T-helper 2 cell treated with Interferon-gamma antibody and Interleukin-4, amounts not matched to agents 100 ng/mL and 5 ng/mL, for 36 hours (primary cell): ENCODE results near the gene CBX6. TPM values are rescaled to one million over a fixed set of nuclear protein-coding genes. Genes with fewer than 3 reads are reported as not detected.

ENCODE experiments used
- intact Hi-C: fragments of 100-400 bp; cut with micrococcal nuclease; formaldehyde crosslinking; loops from one replicate; pipeline ENCODE4 v1.15.1; 2023
- total RNA-seq: library from RNA; stranded (reverse); gene quantifications from 2 replicates; pipeline ENCODE4 v1.2.3, GENCODE V29; 2022

CBX6 gene
- total RNA-seq, 1 donor from 2014 or later, result 67.9 TPM

DNA sequence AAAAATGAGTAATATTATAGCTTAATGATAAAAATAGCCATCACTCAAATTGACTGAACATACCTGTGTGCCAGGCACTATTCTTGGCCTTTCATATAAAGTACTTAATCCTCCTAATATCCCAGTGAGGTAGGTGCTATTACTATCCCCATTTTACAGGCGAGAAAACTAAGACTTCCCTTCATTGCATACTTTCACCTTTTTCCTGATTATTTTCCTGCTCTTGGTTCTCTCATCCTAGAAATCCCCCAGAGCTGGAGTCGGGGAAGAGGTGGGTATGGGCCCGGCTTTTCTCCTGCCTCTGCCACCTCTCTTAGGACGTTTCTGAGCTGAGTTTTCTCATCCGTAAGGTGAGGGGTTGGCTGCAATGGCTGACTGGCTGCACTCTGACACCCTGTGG lies 30.4 kb downstream of the CBX6 start:
- intact Hi-C loops, result no loop called here

DNA sequence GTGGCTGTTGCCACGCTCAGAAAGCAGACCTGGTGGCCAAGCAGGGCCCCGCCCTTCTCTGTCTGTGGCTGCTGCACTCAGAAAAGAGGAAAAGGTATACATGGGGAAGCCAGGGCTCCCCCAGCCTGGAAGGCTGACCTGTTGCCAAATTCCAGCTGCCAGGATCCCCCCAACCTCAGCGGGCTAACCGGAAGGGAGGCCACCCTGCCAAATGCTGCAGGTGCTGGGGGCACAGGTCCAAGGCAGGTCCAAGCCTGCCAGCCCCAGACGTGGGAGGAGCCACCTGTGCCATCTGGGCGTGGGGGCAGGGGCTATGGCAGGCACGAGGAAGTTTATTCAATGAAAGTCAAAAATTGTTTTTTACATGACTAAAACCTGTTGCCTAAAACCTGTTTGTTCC lies 30.8 kb downstream of the CBX6 start:
- intact Hi-C loops, result no loop called here

DNA sequence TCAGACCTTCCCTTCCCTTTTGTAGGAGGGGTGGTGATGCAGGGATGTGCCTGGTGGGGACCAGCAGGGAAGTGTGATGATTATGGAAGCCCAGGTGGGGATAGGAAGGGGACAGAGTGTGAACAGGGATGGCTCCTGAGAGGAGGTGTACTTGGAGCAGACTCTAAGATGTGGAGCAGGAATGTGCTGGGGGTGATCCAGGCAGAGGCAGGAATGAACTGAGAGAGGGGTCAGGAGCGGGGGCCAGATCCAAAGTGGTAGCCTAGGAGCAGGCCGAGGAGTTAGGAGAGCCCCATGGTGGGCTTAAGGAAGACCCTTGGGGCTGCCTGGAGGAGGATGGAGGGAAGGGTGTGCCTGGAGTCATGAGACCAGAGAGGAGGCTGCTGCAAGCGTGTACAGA lies 31.9 kb downstream of the CBX6 start:
- intact Hi-C loops, result no loop called here

DNA sequence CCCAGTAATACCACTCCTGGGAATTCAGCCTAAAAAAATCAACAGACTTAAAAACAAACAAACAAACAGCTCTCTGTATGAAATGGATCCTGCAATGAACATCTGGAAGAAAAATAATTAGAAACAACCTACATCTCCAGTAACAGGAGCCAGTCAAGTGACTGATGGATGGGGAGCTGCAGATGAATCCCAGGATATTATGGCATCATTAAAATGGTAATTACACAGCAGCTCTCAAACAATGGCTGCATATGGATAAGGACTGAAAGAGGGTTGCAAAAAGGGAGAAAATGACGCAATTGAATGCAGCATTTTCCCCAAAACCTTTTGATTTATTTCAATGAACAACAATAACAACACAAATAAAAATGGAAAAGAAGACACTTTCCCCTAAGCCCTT lies 32.3 kb downstream of the CBX6 start:
- intact Hi-C loops, result no loop called here

DNA sequence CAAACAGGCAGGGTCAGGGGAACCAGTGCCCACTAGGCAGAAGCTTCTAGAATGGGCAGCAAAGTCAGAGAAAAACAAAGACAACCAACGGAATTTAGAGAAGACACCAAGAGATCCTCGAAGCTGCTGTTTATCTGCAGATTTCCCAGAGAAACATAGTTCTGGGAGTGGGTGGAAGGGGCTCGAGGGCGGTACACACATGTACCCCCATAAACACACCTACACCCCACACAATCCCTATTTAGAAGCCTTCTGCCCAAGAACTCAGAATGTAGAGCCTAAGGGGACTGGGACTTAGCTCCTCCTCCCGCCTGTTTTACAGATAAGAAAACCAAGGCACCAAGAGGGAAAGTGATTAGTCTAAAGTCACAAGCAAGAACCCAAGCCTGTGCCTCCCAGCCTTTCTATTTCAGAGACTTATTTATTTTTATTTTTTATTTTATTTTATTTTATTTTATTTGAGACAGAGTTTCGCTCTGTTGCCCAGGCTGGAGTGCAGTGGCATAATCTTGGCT lies 34.5 kb downstream of the CBX6 start:
- intact Hi-C loops, result no loop called here

DNA sequence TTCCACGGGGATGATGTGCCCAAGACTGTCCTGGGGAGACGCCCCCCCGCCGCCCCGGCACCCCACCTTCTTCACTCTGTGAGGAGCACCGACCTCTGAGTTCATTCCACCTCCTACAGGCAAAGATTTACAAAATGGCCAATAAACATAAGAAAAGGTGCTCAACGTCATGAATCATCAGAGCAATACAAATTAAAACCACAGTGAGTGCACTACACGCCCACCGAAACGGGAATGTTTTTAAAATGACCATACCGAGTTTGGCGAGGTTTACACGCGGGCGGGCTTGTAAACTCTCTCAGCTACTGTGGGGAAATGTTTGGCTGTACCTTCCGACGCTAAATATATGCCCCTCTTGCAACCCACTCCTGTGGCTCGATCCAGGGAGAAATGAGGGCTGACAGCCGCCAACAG lies 36.1 kb downstream of the CBX6 start:
- intact Hi-C loops, result no loop called here

DNA sequence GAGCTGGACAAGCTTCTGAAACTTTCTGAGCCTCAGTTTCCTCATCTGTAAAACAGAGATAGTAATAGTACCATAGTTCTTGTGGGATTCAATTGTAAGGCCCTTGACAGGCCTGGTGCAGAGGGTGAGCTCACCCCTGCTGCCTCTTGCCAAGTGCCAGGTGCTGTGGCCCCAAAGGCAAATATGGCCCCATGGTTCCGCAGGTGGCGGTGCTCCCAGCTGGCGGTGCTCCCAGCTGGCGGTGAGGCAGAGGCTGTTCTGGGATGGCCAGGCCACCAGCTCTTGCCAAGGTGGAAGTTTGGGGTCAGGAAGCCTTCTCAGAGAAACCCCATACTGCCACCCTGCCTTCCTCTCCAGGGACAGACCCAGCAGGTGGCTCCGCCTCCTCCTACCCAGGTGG lies 37.0 kb downstream of the CBX6 start:
- intact Hi-C loops, result no loop called here

DNA sequence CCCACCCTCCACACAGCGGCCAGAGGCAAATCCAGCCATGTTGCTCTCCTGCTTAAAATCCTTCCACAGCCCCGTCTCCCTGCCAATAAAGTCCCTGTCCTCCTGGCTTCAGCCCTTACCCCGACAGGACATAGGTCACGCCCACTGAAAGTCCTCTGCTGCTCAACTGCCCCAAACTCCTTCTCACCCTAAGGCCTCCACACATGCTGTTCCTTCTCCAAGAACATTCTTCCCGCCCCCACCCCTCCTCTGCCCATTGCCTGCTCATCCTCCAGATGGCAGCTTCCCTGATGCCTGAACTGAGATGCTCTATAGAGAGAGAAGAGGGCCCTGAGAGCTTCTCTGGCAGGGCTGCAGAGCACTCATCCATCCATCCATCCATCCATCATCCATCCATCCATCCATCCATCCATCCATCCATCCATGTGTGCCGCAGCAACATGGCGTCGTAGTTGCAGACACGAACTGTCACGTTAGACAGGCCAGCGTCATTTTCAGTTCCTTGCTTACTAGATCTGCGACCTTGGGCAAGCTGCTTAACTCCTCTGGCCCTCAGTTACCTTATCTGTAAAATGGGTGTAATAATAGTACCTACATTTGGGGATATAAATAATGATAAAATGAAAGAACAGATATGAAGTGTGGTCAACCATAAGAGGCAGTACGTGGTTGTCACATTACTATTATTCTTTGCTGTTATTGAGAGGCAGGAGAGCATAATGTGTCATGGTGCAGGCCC lies 37.6 kb downstream of the CBX6 start:
- intact Hi-C loops, result no loop called here

DNA sequence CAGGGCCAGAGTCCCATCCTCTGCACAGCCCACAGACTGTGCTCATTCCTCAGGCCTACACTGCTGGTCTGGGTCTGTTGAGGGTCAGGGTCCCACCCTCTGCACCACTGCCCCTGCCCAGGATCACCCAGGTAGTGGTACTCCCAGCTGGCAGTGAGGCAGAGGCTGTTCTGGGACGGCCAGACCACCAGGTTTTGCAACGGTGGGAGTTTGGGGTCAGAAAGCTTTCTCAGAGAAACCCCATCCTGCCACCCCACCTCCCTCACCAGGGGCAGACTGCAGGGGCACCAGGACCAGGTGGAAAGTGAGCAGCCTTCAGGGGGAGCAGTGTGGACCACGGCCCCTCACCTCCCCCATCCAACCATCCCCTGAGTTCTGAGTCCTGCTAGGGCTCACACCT lies 39.0 kb downstream of the CBX6 start:
- intact Hi-C loops, result no loop called here

DNA sequence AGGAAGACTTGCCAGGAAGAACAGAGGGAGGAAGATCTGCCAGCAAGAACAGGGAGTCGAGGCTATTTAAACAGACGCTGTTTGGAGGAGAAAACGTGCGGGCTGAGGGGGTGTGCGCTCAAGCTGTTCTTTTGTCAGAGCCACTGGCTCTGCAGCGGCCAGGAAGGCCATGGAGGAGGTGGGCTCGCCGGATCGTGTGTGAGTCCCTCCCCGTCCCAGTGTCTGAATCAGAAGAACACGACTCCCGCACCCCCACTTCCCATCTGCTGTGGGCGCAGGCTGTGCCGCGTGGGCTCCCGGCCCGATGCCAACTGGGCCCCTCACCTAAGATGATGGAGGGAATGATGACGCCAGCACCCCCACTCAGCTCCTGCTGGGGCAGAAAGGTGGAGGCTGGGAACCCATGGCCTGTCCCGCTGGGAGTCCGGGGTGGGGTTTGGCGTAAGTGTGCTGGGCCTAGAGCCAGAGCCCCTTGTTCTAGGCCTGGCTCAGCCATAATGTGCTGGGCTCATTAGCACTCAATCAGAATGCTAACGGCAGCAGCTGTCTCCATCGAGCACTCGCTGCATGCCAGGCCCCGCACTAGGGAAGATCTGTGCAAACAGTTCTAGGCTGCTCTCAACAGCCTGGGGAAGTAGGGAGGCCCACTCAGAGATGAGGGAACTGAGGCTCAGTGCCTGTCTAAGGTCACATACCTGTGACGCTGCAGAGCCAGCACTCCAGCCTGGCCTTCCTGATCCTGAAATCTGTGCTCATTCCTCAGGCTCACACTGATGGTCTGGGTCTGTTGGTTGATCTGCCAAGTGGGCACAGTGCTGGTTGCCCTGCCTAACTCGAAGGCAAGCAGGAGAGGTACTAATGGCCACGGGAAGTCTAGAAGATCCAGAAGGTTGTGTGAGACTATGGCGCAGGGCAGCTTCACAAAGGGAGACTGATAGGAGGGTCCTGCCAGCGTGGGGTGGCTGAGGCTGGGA lies 39.7 kb downstream of the CBX6 start:
- intact Hi-C loops, result no loop called here

DNA sequence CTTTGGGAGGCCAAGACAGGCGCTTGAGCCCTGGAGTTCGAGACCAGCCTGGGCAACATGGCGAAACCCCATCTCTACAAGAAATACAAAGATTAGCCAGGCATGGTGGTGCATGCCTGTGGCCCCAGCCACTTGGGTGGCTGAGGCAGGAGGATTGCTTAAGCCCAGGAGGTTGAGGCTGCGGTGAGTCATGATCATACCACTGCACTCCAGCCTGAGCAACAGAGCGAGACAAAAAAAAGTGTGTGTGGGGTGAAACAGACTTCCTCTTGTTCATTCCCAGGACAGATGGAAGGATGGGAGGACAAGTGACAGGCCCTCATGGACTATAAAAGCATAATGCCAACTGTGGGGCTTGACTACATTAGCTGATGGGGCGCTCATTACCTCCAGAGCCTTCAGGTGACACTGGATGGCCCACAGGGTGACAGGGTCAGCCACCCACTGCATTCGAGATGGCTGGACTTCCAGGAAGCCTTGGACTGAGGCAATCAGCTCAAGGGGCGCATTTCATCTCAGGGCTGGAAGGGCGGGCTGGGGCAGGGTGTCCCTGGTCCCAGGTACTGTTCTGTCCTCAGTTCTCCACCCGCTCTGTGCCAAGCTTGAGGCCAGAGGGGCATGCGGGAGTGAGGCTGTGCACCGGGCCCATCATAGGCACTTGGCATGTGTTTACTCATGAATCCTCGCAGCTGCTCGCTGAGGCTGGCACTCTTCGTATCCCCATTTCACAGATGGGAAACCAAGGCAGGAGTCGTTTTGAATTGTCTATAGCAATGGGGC lies 40.7 kb downstream of the CBX6 start:
- intact Hi-C loops, result no loop called here

DNA sequence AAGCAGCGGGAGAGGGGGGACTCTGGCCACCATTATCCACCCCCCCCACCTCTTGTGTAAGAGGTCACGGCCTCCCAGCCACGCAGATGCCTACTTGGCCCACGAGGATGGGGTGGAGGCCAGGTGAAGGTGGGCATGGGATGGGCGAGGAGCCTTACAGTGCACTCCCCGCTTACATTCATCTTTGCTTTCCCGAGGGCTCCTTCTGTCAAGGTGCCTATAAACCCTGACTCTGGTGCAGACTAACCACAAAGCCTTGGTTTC lies 41.2 kb downstream of the CBX6 start:
- intact Hi-C loops, result no loop called here

DNA sequence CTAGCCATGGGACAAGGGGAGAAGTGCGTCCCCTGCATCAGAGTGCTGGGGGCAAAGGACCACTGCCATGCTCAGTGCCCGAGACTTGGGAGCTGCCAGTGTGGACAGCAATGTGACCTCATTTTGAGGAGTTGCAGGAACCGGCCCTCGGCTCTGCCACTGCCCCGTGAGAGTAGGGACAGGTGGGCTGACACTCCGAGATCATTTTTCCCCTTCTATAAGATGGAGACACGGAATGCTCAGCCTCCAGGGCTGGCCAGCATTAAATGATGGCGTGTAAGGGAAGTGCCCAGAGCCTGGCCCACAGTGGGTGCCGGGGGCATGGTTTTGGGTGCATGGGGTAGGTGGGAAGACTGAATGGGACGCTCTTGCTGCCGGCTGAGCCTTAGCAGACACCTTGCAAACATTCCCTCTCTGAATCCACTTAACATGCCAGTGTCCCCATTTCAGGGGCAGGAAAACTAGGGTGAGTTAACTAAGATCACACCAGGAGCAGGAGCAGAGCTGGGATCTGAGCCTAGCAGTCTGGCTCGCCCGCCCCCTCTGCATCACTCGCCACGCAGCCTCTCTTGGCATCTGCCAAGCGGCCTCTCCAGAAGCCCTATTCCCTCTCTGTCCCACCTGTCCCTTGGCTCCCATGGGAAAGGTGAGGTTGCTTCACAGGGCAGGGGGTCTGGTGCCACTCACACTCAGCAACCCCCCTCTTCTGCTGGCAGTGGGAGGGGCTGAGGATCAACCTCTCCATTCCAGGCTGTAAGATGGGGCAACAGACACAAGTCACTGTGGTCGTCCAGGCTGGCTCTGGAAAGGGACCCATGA lies 41.8 kb downstream of the CBX6 start:
- intact Hi-C loops, result no loop called here

DNA sequence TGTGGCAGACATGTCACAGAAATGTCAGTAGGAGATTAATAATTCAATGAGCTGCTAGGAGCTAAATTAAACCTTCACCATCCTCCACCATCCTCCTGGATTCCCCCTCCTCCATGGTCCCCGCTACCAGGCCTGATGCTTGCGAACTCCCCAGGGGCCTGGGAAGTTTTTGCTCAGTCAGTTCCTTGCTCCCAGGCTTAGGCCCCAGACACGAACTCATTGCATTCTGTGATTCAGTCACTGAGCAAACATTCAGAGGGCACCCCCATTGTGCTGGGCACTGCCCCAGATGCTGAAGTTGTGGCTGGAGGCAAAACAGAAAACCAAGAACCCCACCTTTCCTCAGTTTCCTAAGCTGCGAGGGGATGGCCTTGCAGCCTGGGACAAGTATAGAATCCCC lies 42.5 kb downstream of the CBX6 start:
- intact Hi-C loops, result no loop called here

DNA sequence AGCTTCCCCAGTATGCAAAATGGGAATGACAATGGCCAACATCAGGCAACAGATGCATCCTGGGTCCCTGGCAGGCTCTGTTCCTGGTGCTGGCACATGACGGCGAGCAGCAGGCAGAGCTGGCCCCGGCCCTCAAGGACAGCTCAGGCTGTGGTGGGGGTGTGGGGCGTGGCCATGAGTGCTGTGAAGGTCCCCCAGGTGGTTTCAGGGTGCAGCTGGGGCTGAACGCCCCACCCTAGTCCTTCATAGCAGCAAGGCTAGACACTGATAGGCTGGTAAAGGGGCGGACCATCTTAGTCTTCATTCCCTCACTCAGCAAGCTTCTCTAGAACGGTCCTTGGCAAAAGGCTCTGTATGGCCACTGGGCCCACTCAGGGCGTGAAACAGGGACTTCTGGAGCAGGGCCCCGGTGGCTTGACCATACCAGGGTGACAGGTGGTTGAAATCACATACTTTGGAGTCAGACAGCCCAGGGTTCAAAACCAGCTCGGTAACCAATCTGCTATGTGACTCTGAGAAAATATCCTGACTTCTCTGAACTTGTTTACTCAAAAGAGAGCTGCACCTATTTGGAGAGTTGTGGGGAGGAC lies 43.3 kb downstream of the CBX6 start:
- intact Hi-C loops, result no loop called here

DNA sequence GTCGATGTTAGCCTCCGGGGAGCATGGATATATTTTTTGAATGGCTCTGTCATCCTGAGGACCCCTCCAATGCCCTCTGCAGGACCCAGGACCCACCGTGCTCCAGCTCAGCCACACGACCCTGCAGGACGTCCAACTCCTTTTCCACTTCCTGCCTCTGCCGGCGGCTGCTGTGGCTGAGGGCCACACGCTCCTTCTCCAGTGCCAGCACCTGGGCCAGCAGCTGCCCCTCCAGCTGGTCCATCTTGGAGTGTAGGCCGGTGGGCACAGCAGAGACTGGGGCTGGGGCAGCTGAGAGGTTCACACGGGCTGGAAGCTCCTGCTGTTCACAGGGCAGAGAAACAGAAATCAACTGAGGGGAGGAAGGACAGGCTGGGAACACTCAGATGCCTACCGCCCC lies 43.8 kb downstream of the CBX6 start:
- intact Hi-C loops, result no loop called here

DNA sequence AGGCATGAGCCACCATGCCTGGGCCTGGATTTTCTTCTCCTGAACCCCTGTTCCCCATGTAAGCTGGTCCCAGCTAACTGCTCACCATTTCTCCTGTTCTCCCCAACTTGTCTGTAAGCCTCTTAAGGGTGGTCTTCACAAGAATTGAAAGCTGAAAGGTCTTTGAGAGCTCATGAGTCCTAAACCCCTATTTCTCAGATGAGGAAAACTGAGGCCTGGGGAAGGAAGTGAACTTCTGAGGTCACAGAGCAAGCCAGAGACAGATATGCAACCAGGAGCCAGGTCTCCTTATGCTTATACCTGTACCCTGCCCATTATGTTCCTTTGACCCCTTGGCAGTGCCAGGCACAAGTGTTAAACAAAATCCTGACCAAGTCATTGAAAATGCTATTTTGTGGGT lies 44.5 kb downstream of the CBX6 start:
- intact Hi-C loops, result no loop called here

DNA sequence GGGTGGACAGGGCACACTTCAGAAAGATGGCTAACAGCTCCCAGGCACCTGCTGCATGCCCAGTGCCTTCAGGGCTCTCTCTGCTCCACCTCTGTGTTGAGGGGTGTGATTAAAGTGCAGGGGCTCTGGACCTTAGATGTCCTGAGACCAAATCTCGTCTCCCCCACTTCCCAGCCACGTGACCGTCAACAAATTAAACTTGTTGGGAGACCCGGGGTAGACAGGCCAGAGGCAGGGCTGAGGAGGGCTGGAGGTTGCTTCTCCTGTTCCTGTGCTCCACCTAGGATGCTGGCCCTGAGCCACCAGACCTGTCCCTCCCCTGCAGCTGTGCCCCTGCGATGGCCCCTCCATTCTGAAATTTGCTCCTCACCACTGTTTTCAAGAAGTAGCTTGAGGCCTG lies 45.2 kb downstream of the CBX6 start:
- intact Hi-C loops, result no loop called here

DNA sequence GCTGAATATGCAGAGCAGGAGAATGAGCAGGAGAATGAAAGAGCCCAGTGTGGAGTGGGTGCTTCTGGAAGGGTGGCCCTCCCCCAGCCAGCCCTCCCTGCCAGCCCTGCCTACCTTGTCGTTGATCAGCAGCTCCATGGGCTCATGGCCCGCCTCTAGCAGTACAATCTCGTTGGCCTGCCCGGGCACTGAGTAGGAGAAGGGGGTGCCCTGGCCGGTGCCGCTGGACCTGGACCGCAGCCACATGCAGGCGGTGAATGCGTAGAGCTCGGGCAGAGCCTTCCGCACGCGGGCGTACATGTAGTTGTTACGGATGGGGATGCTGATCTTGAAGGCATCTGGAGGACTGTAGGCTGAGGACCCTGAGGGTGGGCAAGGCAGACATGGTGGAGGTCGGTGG lies 45.6 kb downstream of the CBX6 start:
- intact Hi-C loops, result no loop called here

DNA sequence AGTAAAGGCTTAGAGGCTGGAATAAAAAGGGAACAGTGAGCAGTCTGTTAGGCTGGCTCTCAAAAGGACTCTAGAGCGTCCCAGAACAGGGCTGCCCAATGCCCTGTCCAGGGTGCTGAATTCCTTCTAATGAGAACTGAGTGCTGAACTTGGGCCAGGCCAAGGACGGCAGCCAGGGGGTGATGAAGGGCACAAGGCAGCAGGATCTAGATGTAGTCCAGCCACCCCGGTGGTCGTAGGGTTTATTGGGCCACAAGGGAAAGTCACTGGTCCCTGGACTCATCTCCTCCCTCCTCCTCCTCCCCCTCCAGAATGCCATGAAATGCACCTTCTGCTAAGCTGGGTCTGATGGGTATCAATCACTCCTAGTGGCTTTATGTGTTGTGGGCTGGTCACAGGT lies 47.4 kb downstream of the CBX6 start:
- intact Hi-C loops, result no loop called here

DNA sequence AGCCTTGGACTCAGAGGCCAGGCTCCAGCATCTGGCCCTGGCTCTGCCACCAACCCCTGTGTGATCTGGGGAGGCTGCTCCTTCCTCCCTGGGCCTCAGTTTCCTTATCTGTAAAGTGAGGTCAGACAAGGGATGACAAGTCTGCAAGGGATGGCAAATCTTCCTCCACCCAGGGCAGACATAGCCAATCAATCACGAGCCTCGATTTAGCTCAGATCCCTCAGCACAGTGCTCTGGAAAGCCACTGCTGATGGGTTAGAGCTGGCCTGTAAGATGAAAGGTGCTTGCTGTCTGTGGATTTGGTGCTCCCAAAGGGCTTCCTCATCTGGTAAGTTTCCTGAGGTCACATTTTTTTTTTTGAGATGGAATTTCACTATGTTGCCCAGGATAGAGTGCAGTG lies 48.4 kb downstream of the CBX6 start:
- intact Hi-C loops, result no loop called here
